Psoas muscle (tissue), 8 donors: ENCODE data around the gene SAPCD2. TPM values are rescaled to one million over a fixed set of nuclear protein-coding genes. Genes with fewer than 3 reads are reported as not detected.
A peak's percentile ranks its signal among the peaks of the same experiment; 100 is the strongest.

Experiments
- ATAC-seq, 4 donors: fragments of 200-7000 bp; cut with Tn5 transposase; one replicate each; pipeline ENCODE4 v1.9.1; 2020; ENCODE audit warnings: moderate library complexity in 3 of 4, mild to moderate bottlenecking in 2 of 4
- DNase-seq, 2 donors: peaks; one replicate each; pipeline ENCODE4 v3.0.0-alpha.2; 2020
- H3K27ac ChIP-seq: fragments of 200-600 bp; one replicate; pipeline ENCODE4 v1.8.0; 2022
- H3K27me3 ChIP-seq, 3 donors: fragments of 200-600 bp in 1 of 3; one replicate each; pipeline versions ENCODE4 v1.6.1 to v1.8.0; 2013 to 2022; ENCODE audit warnings: low read length in 2 of 3, mild to moderate bottlenecking in 2 of 3, moderate library complexity in 1 of 3; ENCODE audit not compliant: insufficient read depth in 3 of 3
- H3K36me3 ChIP-seq, 2 donors: fragments of 200-600 bp in 1 of 2; one replicate each; pipeline versions ENCODE4 v1.6.1 to v1.8.0; 2013 to 2022; ENCODE audit warnings: low read depth in 1 of 2, mild to moderate bottlenecking in 1 of 2, moderate library complexity in 1 of 2; ENCODE audit not compliant: insufficient read depth in 1 of 2
- H3K4me1 ChIP-seq: fragments of 200-600 bp; one replicate; pipeline ENCODE4 v1.8.0; 2022
- H3K4me3 ChIP-seq: fragments of 200-600 bp; one replicate; pipeline ENCODE4 v1.8.0; 2022; ENCODE audit warnings: mild to moderate bottlenecking
- H3K9me3 ChIP-seq: fragments of 200-600 bp; one replicate; pipeline ENCODE4 v1.8.0; 2022
- CTCF ChIP-seq: fragments of 200-600 bp; IDR thresholded peaks from one replicate; pipeline ENCODE4 v1.8.0; 2022; ENCODE audit warnings: antibody characterized with exemption
- WGBS, 3 donors: extraction: QIAGEN DNeasy Blood & Tissue Kit; methylation state at CpG; one replicate each; pipeline versions ENCODE4 v1.1.6 to v1.1.7; 2013; 5-methylcytosine and 5-hydroxymethylcytosine counted together
- intact Hi-C, 2 donors: fragments of 100-400 bp; cut with DNase I; formaldehyde crosslinking; loops; one replicate each; pipeline versions ENCODE4 v1.11.0 to v1.14.2; 2022
- polyA plus RNA-seq, 3 donors: library from polyadenylated mRNA; stranded (reverse); fragments of 200-250 nt; gene quantifications; one replicate each; pipeline ENCODE4 v1.2.3, GENCODE V29; 2013
- total RNA-seq, 4 donors: library from RNA; stranded (reverse); fragmentation: NEBNext Ultra II Directional in 2 of 4; extraction: Animal tissue kit (Norgen Biotek cat#: 25700) in 2 of 4; gene quantifications; one replicate each; pipeline versions ENCODE4 v1.2.1 to v1.2.4, GENCODE V29; 2021 to 2023
- donor health status: healthy with polysubstance abuse.
- donor health status: DM: no; HTN: no; CAD: no; lungs with moderate emphysema.
- donor health status: Bipolar disorder and iron deficiency.
- donor health status: healthy.
- donor health status: DM: yes; HTN: yes; CAD: no.
- donor health status: DM: no; HTN: no; CAD: no.
- donor health status: DM: no; HTN: no; CAD: no.
- donor health status: DM: yes; HTN: yes; CAD: no.

Gene SAPCD2
- total and polyA plus RNA-seq, 7 donors, result 0.10 to 0.22 (median 0.15) TPM; not detected in 1

GRCh38 chr9:137028263-137029057, 41.9 kb downstream of the SAPCD2 start:
- WGBS, 3 donors, result 0% methylated on average over 54 to 98 of the region's 98 CpGs
- peaks cover 21% of the 10 kb centered on the region for H3K4me1 ChIP-seq
- ATAC-seq, result peak; percentile 57 to 74 (median 68)
- H3K36me3 ChIP-seq, result no peaks in the 10 kb centered on the region
- peak; percentile 77 to 79 for DNase-seq
- H3K9me3 ChIP-seq, result no peaks in the 10 kb centered on the region
- TF ChIP-seq CTCF, result peak; percentile 29
- H3K27me3 ChIP-seq, result no peaks in the 10 kb centered on the region
- no peak overlapping the region for H3K27ac ChIP-seq
- H3K4me3 ChIP-seq, result peak overlapping the region; percentile 72
- intact Hi-C loops, result loop anchor here (5.0 to 10.0 kb wide), 2 partner anchors 181 to 184 kb away; partner anchors contain the start of genes PHPT1 (in 2 of the 2) and AJM1 (in 1 of the 2)

- peaks cover 21% of the 10 kb centered on the region for H3K4me1 ChIP-seq
- H3K27ac ChIP-seq, result peak within 1 kb of the TSS; percentile 46
- H3K36me3 ChIP-seq, result no peaks in the 10 kb centered on the region
- no peak for TF ChIP-seq CTCF
- H3K9me3 ChIP-seq, result no peaks in the 10 kb centered on the region
- no peaks in the 10 kb centered on the region for H3K27me3 ChIP-seq
- peak within 1 kb of the TSS; percentile 78 for H3K4me3 ChIP-seq
- peak in 3 of 4 donors; percentile 28 to 39 (median 29) for ATAC-seq
- 2 to 16% (median 5%) methylated on average over 21 to 95 of the region's 95 CpGs for WGBS, 3 donors
- no peak for DNase-seq
- intact Hi-C loops, result loop anchor here (5.0 to 10.0 kb wide), 2 partner anchors 180 to 183 kb away; partner anchors contain the start of genes PHPT1 (in 2 of the 2) and AJM1 (in 1 of the 2)
These were observed 42.7 kb downstream of the SAPCD2 start, which contains the start of gene ABCA2 for GRCh38 chr9:137027369-137028262. Gene ABCA2, minus strand, starts transcription at chr9:137028237. Its CDS starts 97 bp downstream, at chr9:137028140.

GRCh38 chr9:137026828-137027227, 43.5 kb downstream of the SAPCD2 start:
- Histone ChIP-seq H3K4me1 (peaks cover 21% of the 10 kb centered on the region), H3K4me3 (peak overlapping the region; percentile 78)
- no peak for TF ChIP-seq CTCF

DNA sequence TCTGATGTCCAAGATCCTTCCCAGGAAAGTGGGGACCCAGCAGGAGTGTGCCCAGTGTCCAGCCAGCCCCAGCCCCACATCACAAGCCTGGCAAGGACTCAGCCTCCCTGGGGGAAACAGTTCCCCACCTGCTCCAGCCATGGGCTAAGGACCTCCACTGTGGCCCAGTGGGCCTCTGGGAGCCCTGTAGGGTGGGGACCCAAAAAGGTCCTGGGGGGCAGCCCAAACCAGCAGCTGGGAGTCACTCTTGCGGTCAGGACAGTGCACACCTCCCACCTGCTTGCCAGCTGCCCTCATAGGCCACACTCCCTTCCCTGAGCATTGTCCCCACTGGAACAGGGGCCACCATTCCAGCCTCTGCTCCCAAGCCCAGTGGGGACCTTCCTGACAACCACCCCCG, 44.0 kb downstream of the SAPCD2 start:
- Histone ChIP-seq H3K27ac (no peak overlapping the region), H3K36me3 (peaks cover 0 to 1% of the 10 kb centered on the region in 2 donors), H3K9me3 (no peaks in the 10 kb centered on the region), H3K4me3 (peak overlapping the region; percentile 78), H3K4me1 (peaks cover 21% of the 10 kb centered on the region), H3K27me3 (no peaks in the 10 kb centered on the region)
- no peak for TF ChIP-seq CTCF
- WGBS, 3 donors, result 66 to 88% (median 67%) methylated on average over 2 of the region's 2 CpGs
- intact Hi-C loops, result loop anchor here (5.0 to 10.0 kb wide), 2 partner anchors 179 to 182 kb away; partner anchors contain the start of genes PHPT1 (in 2 of the 2) and AJM1 (in 1 of the 2)
- DNase-seq (no peak), ATAC-seq (no peak)

More at GRCh38 chr9:137026828-137027227, 43.5 kb downstream of the SAPCD2 start:
- no peaks in the 10 kb centered on the region for H3K9me3 ChIP-seq
- H3K27ac ChIP-seq, result no peak overlapping the region
- DNase-seq, result no peak
- intact Hi-C loops, result loop anchor here (5.0 to 10.0 kb wide), 2 partner anchors 180 to 182 kb away; partner anchors contain the start of genes PHPT1 (in 2 of the 2) and AJM1 (in 1 of the 2)
- no peaks in the 10 kb centered on the region for H3K36me3 ChIP-seq
- 64 to 83% (median 79%) methylated on average over 4 of the region's 4 CpGs for WGBS, 3 donors
- no peak for ATAC-seq
- H3K27me3 ChIP-seq, result no peaks in the 10 kb centered on the region
